HG02840 (cell line): Measurements from ENCODE around the gene AGPAT4.
"Not testable (repeated sequence)": the region's sequence is repeated elsewhere in the genome, so short reads cannot be mapped to it uniquely, and the experiment has no call there.

Experiments
- ATAC-seq: cut with Tn5 transposase; IDR thresholded peaks from one replicate; pipeline ENCODE4 v1.9.1; 2021; ENCODE audit warnings: mild to moderate bottlenecking, moderate library complexity, moderate number of reproducible peaks; ENCODE audit not compliant: unreplicated experiment, low FRiP score

The AGPAT4 gene

GRCh38 chr6:161172769-161173168, 101.1 kb downstream of the AGPAT4 start:
- ATAC-seq = not testable (repeated sequence)

- ATAC-seq = no peak
Observed at GRCh38 chr6:161171207-161171606, 102.7 kb downstream of the AGPAT4 start.

DNA sequence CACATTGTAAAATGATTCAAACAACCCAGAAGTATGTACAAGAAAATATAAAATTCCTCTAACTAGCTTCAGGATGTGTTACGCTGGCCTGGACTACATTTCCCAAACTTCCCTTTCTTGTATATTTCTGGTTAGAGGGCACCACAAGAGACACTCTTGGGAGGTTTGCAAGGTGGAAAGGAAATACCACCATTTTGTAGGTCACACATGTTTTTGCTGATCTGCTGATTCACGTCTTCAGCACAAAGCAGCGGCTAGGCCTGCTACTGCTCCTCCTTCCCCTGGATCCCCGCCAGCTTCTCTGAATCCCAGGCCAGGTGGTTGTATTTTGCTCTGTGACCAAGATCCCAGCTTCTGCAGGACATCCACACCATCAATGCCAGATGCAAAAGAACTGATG, 104.2 kb downstream of the AGPAT4 start:
- no peak for ATAC-seq

DNA sequence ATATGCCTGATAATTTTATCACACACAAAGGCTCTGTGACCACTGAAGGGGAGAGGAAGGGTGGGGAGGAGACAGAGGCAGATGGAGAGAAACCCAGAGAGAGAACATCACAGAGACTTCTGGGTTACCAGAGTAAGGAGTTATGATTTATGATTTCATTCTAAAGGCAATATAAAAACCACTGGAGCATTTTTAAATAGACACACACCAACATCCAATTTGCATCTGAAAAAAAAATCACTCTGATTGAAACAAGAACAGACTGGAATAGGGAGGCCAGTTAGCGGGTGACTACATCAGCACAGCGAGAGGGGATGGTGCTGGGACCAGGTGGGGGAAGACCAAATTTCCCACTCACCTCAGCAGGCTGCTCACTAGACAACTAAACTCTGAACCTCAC, 104.8 kb downstream of the AGPAT4 start:
- ATAC-seq = no peak

GRCh38 chr6:161168281-161168891, 105.5 kb downstream of the AGPAT4 start:
- no peak for ATAC-seq

- no peak for ATAC-seq
Observed at GRCh38 chr6:161166677-161167076, 107.2 kb downstream of the AGPAT4 start.

DNA sequence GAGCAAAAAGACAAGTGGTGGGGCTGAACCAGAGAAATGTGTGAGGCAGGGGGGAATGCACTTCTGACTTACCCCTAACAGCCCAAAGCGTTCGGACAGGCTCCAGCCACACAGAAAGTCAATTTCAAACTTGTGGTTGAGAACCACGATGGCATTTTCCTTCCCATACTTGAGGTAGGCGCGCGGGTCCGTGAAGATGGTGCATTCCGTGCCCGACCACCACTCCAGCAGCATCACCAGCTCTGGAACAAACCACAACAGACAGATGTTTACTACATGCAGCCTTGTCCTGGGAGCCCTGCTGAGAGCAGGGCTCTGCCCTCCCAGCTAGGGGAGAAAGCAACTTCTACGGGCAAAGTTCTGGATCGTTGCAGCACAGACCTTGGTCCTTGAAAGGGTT, 107.7 kb downstream of the AGPAT4 start:
- ATAC-seq = no peak

- ATAC-seq = no peak
Observed at GRCh38 chr6:161164182-161164625, 109.7 kb downstream of the AGPAT4 start.

DNA sequence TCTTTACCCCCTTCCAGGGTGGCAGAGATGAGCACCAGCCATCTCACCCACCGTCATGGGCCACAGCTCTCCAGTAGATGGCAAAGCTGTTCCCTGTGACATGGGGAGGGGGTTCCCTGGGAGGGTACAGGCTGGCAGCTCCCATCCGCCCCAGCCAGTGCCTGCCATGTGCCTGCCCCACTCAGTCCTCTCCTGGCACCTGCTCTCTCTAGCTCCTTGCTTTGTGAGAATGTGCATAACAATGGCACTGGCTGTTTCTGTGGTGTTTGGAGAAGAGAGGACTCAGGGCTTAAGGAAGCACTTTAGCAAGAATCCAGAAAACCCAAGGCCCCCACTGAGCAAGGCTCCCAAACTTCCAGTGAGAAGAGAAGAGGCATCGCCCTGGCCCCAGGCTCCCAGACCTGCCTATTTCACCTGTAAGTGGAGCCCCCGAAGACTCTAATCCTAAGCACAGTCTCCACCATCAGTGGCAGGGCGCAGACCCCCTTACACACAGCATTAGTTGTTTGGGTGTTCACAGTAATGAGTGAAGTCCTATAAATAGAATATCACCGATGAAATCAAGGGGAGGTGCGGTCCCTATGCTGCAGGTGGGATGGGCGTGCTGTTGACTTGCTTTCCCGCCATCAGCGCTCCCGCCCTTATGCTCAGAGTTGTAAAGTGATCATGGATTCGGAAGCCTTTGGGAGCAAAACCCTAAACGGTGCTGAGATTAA, 110.2 kb downstream of the AGPAT4 start:
- no peak for ATAC-seq

- no peak for ATAC-seq
Observed at GRCh38 chr6:161162722-161163121, 111.1 kb downstream of the AGPAT4 start.

DNA sequence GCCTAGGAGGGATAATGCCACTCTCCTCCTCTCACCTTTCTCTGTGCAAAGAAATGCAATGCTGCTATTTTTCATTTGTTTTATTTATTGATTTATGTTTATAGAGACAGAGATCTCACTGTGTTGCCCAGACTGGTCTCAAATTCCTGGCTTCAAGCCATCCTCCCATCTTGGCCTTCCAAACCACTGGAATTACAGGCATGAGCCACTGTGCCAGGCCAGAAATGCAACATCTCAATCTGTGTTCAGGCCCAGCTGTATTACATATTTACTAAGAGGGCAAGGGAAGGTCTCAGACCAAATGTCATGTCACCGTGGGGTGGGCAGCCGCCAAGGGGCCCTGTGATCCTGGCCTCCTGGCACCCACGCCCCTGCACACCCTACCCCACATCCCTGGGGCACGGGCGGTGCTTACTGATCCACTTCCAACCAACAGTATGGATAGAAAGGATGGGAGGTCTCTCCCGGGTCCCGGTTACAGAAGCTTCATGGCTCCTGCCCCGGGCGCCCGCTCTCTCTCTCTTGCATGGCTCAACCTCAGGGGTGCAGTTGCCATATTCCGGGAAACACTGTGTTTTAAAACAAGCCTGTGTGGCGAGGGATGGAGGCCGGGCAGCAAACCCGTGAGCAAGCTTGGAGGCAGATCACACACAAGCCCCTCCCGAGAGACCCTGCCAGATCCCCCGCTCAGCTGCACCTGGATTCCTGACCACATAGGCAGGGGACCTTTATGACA, 111.8 kb downstream of the AGPAT4 start:
- ATAC-seq = no peak

- no peak for ATAC-seq
Observed at GRCh38 chr6:161161121-161161520, 112.7 kb downstream of the AGPAT4 start.

- no peak for ATAC-seq
Observed at GRCh38 chr6:161154796-161155335, 119.0 kb downstream of the AGPAT4 start.

GRCh38 chr6:161153725-161154124, 120.1 kb downstream of the AGPAT4 start:
- no peak for ATAC-seq

DNA sequence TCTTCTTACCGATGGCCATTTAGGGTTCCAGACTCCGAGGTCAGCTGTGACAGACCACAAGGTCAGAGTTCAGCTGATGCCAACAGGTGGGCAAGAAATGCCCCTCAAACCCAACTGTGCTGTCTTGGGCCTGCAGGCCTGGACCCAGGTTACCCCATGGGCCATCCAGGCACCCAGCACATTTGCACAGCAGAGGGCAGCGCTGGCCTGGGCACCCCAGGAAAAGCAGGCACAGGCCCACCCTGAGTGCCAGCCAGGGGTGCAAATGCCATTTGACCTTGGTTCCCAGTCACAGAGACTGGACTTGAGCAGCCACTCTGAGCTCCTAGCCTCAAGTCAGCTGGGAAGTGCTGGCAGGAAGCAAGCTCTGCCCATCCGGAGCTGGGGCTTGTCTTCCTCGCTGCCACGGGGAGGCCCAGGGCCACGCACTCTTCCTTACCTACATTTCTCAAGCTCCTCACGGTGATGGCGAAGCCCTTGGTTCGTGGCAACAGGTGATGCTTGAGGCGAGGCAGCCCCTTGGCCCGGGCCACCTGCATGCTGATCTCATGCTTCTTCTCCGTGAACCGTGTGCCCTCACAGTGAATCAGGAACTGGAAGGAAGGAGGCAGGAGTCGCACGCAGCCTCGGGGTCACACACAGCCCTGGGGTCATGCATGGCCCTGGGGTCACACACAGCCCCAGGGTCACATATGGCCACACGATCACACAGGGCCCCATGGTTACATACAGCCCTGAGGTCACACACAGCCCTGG, 120.8 kb downstream of the AGPAT4 start:
- ATAC-seq = no peak

DNA sequence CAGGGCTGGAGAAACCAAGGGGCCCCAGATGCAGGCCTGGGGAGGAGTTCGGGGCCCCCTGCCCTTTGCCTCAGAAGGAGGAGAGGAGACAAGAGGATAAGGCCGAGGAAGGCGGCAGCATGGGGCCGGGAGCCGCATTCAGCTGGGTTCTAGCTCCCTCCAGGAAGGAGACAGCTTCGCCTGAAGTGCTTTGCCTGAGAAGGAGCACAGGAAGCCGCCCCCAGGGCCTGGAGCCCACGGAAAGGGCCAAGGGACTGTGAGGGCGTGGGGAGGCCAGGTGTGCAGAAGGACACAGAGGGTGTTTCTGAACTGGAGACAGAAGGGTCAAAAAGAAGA, 121.4 kb downstream of the AGPAT4 start:
- ATAC-seq = no peak

GRCh38 chr6:161151660-161152526, 122.0 kb downstream of the AGPAT4 start:
- no peak for ATAC-seq

DNA sequence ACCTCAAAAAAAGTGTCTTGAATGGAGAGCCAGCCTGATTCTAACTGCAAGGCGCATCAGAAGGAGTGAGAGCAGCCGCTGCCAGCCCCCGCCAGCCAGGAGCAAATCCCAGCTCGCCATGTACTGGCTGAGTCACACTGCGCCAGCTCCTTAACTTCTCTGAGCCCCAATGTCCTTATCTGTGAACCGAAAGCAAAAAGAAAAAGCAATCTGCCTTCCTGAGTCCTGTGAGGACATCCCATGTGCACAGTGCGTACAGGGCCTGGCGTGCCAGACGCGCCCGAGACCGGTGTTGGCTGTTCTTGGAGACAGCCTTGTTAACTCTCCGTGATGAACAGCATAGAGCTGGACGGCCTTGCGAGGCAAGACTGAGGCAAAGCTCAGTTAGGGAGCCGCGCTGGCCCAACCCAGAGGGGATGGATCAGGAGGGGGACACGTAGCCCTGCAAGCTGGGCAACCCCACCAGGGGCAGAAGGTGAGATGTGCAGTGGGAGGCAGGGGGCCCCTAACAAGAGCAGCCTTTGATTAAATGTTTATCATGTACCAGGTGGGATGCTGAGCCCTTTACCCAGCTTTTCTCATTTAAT, 122.7 kb downstream of the AGPAT4 start:
- no peak for ATAC-seq

GRCh38 chr6:161150566-161150965, 123.3 kb downstream of the AGPAT4 start:
- ATAC-seq = no peak
